CD14-positive monocyte (primary cell): Measurements from ENCODE around the gene FBXO11. TPM values are rescaled to one million over a fixed set of nuclear protein-coding genes. Genes with fewer than 3 reads are reported as not detected.

ENCODE experiments used
- DNase-seq, 3 donors: peaks; one replicate each; pipeline ENCODE4 v3.0.0-alpha.2; 2011 to 2022
- H2AFZ ChIP-seq: 2 replicates; pipeline ENCODE4 v1.6.0; 2012; ENCODE audit warnings: mild to moderate bottlenecking, low read depth, low read length, inconsistent platforms; ENCODE audit not compliant: insufficient read depth, poor library complexity, severe bottlenecking
- H3K27ac ChIP-seq, 2 donors: 1 replicate in 1 of 2; 2 replicates in 1 of 2; pipeline ENCODE4 v1.5.1; 2012 to 2013; ENCODE audit warnings: low read length in 2 of 2, control low read depth in 1 of 2, inconsistent platforms in 1 of 2, low read depth in 1 of 2, mild to moderate bottlenecking in 1 of 2
- H3K27me3 ChIP-seq, 2 donors: one replicate each; pipeline versions ENCODE4 v1.6.0 to v1.6.1; 2011 to 2013; ENCODE audit warnings: low read length in 2 of 2; ENCODE audit not compliant: control insufficient read depth in 2 of 2, insufficient read depth in 2 of 2
- H3K36me3 ChIP-seq, 2 donors: replicated peaks in 1 of 2; 1 replicate in 1 of 2; 2 replicates in 1 of 2; pipeline versions ENCODE4 v1.5.1 to v1.6.1; 2012 to 2013; ENCODE audit warnings: low read length in 2 of 2, control low read depth in 1 of 2, inconsistent platforms in 1 of 2, mild to moderate bottlenecking in 1 of 2; ENCODE audit not compliant: insufficient read depth in 2 of 2, control insufficient read depth in 1 of 2
- H3K4me1 ChIP-seq, 2 donors: 1 replicate in 1 of 2; 2 replicates in 1 of 2; pipeline versions ENCODE4 v1.5.1 to v1.6.1; 2012 to 2013; ENCODE audit warnings: low read length in 2 of 2, control low read depth in 1 of 2, inconsistent platforms in 1 of 2, mild to moderate bottlenecking in 1 of 2, moderate library complexity in 1 of 2; ENCODE audit not compliant: insufficient read depth in 2 of 2, control insufficient read depth in 1 of 2
- H3K4me2 ChIP-seq: replicated peaks from 2 replicates; pipeline ENCODE3; 2012; ENCODE audit warnings: low read length, moderate library complexity, mild to moderate bottlenecking; ENCODE audit not compliant: poor library complexity, severe bottlenecking; ENCODE audit errors: extremely low read depth
- H3K4me3 ChIP-seq, 3 experiments: fragments of 200-600 bp in 1 of 3; sonication (generic) in 1 of 3; replicated peaks in 1 of 3; 1 replicate in 2 of 3; 2 replicates in 1 of 3; pipeline ENCODE4 v1.5.1; 2011 to 2013; ENCODE audit warnings: low read length in 3 of 3, mild to moderate bottlenecking in 3 of 3, control low read depth in 2 of 3, low read depth in 2 of 3, inconsistent platforms in 1 of 3, moderate library complexity in 1 of 3
- H3K79me2 ChIP-seq: 2 replicates; pipeline ENCODE4 v1.6.0; 2012; ENCODE audit warnings: mild to moderate bottlenecking, control low read depth, inconsistent platforms, low read length, moderate library complexity; ENCODE audit not compliant: insufficient read depth
- H3K9ac ChIP-seq: 2 replicates; pipeline ENCODE4 v1.6.0; 2017; ENCODE audit warnings: low read length, mild to moderate bottlenecking; ENCODE audit not compliant: insufficient read depth, poor library complexity, severe bottlenecking
- H3K9me3 ChIP-seq, 2 donors: replicated peaks in 1 of 2; 1 replicate in 1 of 2; 2 replicates in 1 of 2; pipeline versions ENCODE4 v1.5.1 to v1.6.1; 2012 to 2013; ENCODE audit warnings: low read length in 2 of 2, control low read depth in 1 of 2; ENCODE audit not compliant: control insufficient read depth in 1 of 2, insufficient read depth in 1 of 2
- H4K20me1 ChIP-seq: 2 replicates; pipeline ENCODE4 v1.6.0; 2012; ENCODE audit warnings: mild to moderate bottlenecking, low read length, control low read depth, moderate library complexity; ENCODE audit not compliant: insufficient read depth
- H3K27ac Mint-ChIP-seq, 7 donors: one replicate each; pipeline ENCODE4 v1.8.0; 2020; ENCODE audit warnings: mild to moderate bottlenecking in 7 of 7, mixed read lengths in 7 of 7, moderate library complexity in 6 of 7, inconsistent platforms in 2 of 7
- H3K27me3 Mint-ChIP-seq, 3 donors: one replicate each; pipeline ENCODE4 v1.8.0; 2021 to 2022; ENCODE audit warnings: low read depth in 3 of 3, mild to moderate bottlenecking in 3 of 3, mixed read lengths in 3 of 3, moderate library complexity in 3 of 3, inconsistent platforms in 1 of 3
- H3K36me3 Mint-ChIP-seq, 2 donors: one replicate each; pipeline ENCODE4 v1.8.0; 2020; ENCODE audit warnings: mixed read lengths in 2 of 2, inconsistent platforms in 1 of 2, mild to moderate bottlenecking in 1 of 2
- H3K4me1 Mint-ChIP-seq: one replicate; pipeline ENCODE4 v1.8.0; 2020; ENCODE audit warnings: mild to moderate bottlenecking, mixed read lengths
- H3K4me3 Mint-ChIP-seq, 2 donors: one replicate each; pipeline ENCODE4 v1.8.0; 2020; ENCODE audit warnings: mild to moderate bottlenecking in 2 of 2, mixed read lengths in 2 of 2, moderate library complexity in 1 of 2
- H3K9me3 Mint-ChIP-seq, 7 donors: one replicate each; pipeline ENCODE4 v1.8.0; 2020 to 2022; ENCODE audit warnings: mixed read lengths in 7 of 7, mild to moderate bottlenecking in 6 of 7, moderate library complexity in 6 of 7, inconsistent platforms in 2 of 7
- WGBS: methylation state at CpG from one replicate; pipeline ENCODE4 v1.1.5; 2013; ENCODE audit warnings: missing lambda C conversion rate; ENCODE audit not compliant: insufficient coverage; 5-methylcytosine and 5-hydroxymethylcytosine counted together
- intact Hi-C, 2 donors: fragments of 100-400 bp; cut with micrococcal nuclease; formaldehyde crosslinking; loops; one replicate each; pipeline versions ENCODE4 v1.15.0 to v1.15.1; 2023
- polyA plus RNA-seq, 3 donors: library from polyadenylated mRNA; depleted of rRNA in 1 of 3; unstranded in 2 of 3; stranded (reverse) in 1 of 3; fragments of 300-500 nt in 2 of 3; fragments of >200 nt in 1 of 3; fragmentation: Illumina TruSeq in 2 of 3; gene quantifications; 1 replicate in 2 of 3; 2 replicates in 1 of 3; pipeline ENCODE4 v1.2.3, GENCODE V29; 2012 to 2021
- TF ChIP-seq, protein P1 (sequence below): fragments of 200-600 bp; IDR thresholded peaks from one replicate; pipeline ENCODE4 v1.8.0; 2022; ENCODE audit warnings: antibody characterized with exemption, mild to moderate bottlenecking

The FBXO11 gene
- polyA plus RNA-seq, 3 donors, result 2.2 to 51.3 (median 4.6) TPM

DNA sequence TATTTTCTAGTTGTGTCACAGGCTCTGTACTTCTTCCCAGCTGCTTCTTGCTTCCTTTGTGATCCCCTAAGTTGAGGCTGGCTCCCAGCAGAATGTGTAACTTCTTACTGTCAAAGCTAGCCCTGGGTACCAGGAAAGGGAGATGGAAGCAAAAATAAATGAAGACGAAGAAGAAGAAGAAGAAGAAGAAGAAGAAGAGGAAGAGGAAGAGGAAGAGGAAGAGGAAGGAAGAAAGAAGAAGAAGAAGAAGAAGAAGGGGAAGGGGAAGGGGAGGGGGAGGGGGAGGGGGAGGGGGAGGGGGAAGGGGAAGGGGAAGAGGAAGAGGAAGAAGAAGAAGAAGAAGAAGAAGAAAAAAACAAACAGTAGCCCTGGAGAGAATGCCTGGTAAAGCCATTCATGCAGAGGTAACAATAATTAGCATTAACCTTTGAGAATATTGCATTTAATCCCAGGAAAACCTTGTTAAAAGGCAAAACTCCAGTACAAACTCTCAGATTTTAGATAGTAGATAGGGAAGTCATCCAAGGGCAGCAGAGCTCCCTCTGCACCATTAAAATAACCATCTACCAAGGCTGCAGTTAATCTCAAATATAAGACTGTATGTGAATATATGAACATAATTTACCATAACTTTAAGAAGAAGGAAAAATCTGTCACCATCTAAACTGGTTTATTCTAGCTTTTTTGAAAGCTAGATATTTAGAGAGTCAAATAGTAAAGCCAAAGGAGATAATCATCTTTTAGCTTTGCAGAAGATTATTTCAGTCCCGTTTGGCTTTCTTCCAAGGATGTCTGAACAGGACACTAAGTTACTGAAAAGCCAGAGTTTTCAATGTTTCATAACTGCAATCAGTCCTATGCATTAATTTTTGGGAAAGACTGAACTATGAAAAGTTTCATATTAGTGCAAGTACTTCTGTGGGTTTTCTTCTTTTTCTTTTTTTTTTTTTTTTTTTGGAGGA lies 44.3 kb upstream of the FBXO11 start:
- Histone ChIP-seq H4K20me1 (no peaks in the 10 kb centered on the region), H3K27me3 (no peaks in the 10 kb centered on the region), H3K36me3 (no peaks in the 10 kb centered on the region), H3K79me2 (no peaks in the 10 kb centered on the region), H3K4me3 (no peak overlapping the region), H2AFZ (no peak overlapping the region), H3K9ac (no peak overlapping the region), H3K9me3 (peaks cover 0 to 2% of the 10 kb centered on the region in 2 donors), H3K27ac (no peak overlapping the region), H3K4me1 (no peaks in the 10 kb centered on the region), H3K4me2 (no peak overlapping the region)
- no peaks in the 10 kb centered on the region for H3K36me3 Mint-ChIP-seq
- intact Hi-C loops, result no loop called here
- H3K4me3 Mint-ChIP-seq, result no peak overlapping the region
- TF ChIP-seq, protein P1, sequence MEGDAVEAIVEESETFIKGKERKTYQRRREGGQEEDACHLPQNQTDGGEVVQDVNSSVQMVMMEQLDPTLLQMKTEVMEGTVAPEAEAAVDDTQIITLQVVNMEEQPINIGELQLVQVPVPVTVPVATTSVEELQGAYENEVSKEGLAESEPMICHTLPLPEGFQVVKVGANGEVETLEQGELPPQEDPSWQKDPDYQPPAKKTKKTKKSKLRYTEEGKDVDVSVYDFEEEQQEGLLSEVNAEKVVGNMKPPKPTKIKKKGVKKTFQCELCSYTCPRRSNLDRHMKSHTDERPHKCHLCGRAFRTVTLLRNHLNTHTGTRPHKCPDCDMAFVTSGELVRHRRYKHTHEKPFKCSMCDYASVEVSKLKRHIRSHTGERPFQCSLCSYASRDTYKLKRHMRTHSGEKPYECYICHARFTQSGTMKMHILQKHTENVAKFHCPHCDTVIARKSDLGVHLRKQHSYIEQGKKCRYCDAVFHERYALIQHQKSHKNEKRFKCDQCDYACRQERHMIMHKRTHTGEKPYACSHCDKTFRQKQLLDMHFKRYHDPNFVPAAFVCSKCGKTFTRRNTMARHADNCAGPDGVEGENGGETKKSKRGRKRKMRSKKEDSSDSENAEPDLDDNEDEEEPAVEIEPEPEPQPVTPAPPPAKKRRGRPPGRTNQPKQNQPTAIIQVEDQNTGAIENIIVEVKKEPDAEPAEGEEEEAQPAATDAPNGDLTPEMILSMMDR, result no peak
- H3K27ac Mint-ChIP-seq, result peak overlapping the region in 1 of 7 donors; percentile 40
- no CpG with 5 or more reads among the region's 2 CpGs for WGBS
- H3K27me3 Mint-ChIP-seq, result peaks cover 2 to 11% (median 3%) of the 10 kb centered on the region in 3 donors
- H3K4me1 Mint-ChIP-seq, result no peaks in the 10 kb centered on the region
- no peak for DNase-seq
- peaks cover 4 to 10% (median 5%) of the 10 kb centered on the region in 7 donors for H3K9me3 Mint-ChIP-seq

DNA sequence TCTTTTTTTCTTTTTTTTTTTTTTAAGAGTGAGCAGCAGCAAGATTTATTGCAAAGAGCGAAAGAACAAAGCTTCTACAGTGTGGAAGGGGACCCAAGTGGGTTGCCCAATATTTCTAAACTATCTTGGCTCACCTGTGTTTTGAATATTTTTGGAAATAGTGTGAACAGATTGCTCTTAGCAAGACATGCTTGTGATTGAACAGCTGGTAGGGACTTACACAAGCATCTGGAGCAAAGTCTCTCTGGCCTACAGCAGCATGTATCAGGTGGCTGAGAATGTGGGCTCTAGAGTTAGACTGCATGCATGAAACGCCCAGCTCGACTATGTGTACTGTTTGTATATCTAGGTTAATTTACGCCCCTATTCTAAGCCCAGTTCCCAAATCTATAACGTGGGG lies 40.3 kb upstream of the FBXO11 start:
- no peaks in the 10 kb centered on the region for H3K79me2 ChIP-seq
- no peak overlapping the region for H3K27ac Mint-ChIP-seq
- H3K27me3 ChIP-seq, result peaks cover 2 to 4% of the 10 kb centered on the region in 2 donors
- no peaks in the 10 kb centered on the region for H3K36me3 ChIP-seq
- WGBS, result 100% methylated on average over 2 of the region's 5 CpGs
- no peaks in the 10 kb centered on the region for H3K4me1 ChIP-seq
- peaks cover 2% of the 10 kb centered on the region for H3K4me1 Mint-ChIP-seq
- H3K4me3 ChIP-seq, result no peak overlapping the region
- no peak overlapping the region for H3K27ac ChIP-seq
- no peaks in the 10 kb centered on the region for H4K20me1 ChIP-seq
- no peaks in the 10 kb centered on the region for H3K36me3 Mint-ChIP-seq
- DNase-seq, result no peak
- H3K4me2 ChIP-seq, result no peak overlapping the region
- no peak overlapping the region for H3K9ac ChIP-seq
- H3K4me3 Mint-ChIP-seq, result no peak overlapping the region
- peaks cover 0 to 5% (median 4%) of the 10 kb centered on the region in 7 donors for H3K9me3 Mint-ChIP-seq
- H2AFZ ChIP-seq, result no peak overlapping the region
- intact Hi-C loops, result no loop called here
- peaks cover 0 to 5% (median 5%) of the 10 kb centered on the region in 3 donors for H3K27me3 Mint-ChIP-seq
- TF ChIP-seq, protein P1, result no peak
- no peaks in the 10 kb centered on the region for H3K9me3 ChIP-seq
